ENCODE measurements around the gene BBIP1. TPM values are rescaled to one million over a fixed set of nuclear protein-coding genes. Genes with fewer than 3 reads are reported as not detected.
A peak's percentile ranks its signal among the peaks of the same experiment; 100 is the strongest.

BBIP1 gene
- total RNA-seq, 6 experiments from 2014 or later = 9.4 to 15.7 (median 11.5) TPM

- Histone ChIP-seq H3K4me3 (no peak overlapping the region), H3K27me3 (no peaks in the 10 kb centered on the region), H3K36me3 (no peaks in the 10 kb centered on the region), H3K4me1 (peaks cover 0 to 48% (median 23%) of the 10 kb centered on the region in 4 donors), H3K9me3 (no peaks in the 10 kb centered on the region), H3K27ac (peak overlapping the region in 2 of 3 donors; percentile 57 to 60)
- intact Hi-C loops (cut with DNase I) = no loop called here
- no peak for TF ChIP-seq POLR2A (IDR thresholded peaks at IDR 0.05)
- no peak for DNase-seq
- ATAC-seq = peak in 3 of 4 donors; percentile 2 to 11 (median 4)
- WGBS (ENCODE audit: insufficient coverage, low coverage, low lambda C conversion rate, missing lambda C conversion rate) = 71% methylated on average over 4 of the region's 7 CpGs
Measured at GRCh38 chr10:110860576-110861241, 58.3 kb downstream of the BBIP1 start.

DNA sequence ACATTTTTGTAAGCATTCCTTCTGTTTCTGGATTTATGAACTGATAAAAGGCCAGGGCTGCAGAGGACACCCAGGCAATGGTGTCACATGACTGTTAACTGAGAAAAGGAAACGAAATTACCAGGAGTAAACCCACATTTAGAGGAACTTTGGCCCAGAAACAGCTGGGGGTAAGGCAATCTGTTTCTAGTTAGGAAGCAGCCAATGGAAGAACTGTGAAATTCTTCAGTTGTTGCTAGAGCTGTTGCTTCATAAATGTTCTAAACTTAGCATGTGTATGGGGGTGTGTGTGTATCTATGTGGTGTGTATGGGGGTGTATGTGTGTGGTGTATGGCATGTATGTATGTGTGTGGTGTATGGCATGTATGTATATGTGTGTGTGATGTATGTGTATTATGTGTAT lies 59.0 kb downstream of the BBIP1 start:
- WGBS (ENCODE audit: insufficient coverage, low coverage, low lambda C conversion rate, missing lambda C conversion rate) = 0% methylated on average over 1 of the region's 1 CpG
- Histone ChIP-seq H3K4me3 (no peak overlapping the region), H3K36me3 (no peaks in the 10 kb centered on the region), H3K27me3 (no peaks in the 10 kb centered on the region), H3K4me1 (peaks cover 0 to 48% (median 23%) of the 10 kb centered on the region in 4 donors), H3K27ac (peak overlapping the region; percentile 34 to 60 (median 57)), H3K9me3 (no peaks in the 10 kb centered on the region)
- intact Hi-C loops (cut with DNase I) = no loop called here
- ATAC-seq (peak; percentile 17 to 37 (median 24)), DNase-seq (no peak)
- no peak for TF ChIP-seq POLR2A (IDR thresholded peaks at IDR 0.05)
- TF ChIP-seq, protein P1, sequence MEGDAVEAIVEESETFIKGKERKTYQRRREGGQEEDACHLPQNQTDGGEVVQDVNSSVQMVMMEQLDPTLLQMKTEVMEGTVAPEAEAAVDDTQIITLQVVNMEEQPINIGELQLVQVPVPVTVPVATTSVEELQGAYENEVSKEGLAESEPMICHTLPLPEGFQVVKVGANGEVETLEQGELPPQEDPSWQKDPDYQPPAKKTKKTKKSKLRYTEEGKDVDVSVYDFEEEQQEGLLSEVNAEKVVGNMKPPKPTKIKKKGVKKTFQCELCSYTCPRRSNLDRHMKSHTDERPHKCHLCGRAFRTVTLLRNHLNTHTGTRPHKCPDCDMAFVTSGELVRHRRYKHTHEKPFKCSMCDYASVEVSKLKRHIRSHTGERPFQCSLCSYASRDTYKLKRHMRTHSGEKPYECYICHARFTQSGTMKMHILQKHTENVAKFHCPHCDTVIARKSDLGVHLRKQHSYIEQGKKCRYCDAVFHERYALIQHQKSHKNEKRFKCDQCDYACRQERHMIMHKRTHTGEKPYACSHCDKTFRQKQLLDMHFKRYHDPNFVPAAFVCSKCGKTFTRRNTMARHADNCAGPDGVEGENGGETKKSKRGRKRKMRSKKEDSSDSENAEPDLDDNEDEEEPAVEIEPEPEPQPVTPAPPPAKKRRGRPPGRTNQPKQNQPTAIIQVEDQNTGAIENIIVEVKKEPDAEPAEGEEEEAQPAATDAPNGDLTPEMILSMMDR (IDR thresholded peaks at IDR 0.05) = no peak

DNA sequence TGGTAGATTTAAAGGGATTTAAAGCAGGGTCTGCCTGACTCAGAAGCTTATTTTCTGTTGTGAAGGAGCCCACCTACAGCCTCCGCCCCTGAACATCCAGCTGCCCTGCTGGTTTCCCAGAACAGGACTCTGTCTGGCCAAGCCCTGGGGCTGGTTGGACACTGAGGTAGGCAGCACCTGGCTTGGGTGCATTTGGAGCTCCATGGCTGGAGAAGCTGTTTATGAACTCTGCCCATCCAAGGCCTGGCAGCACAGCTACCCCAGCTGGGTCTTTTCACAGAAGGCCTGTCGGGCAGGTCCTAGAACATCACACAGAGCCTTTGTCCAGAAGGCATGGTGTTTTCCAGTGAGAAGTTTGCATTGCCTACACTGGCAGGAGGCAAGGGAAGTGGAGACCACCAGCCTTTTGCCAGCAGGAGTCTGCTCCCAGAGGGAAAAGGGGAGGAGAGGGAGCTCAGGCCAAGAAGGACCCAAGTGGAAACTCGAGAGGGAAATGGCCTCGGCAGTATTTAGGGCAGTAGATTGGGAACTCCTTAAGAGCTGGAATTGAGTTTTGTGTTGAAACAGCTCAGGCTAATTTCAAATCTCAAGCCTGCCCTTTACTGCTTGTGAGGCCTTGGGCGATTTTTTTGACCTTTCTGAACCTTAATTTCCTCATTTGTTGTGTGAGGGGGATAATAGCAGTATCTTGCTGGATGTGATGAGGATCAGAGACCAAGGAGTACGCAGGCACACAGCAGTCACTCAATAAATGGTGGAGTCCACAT lies 59.6 kb downstream of the BBIP1 start:
- TF ChIP-seq, protein P1 (IDR thresholded peaks at IDR 0.05) = no peak
- TF ChIP-seq POLR2A (IDR thresholded peaks at IDR 0.05) = no peak
- Histone ChIP-seq H3K27ac (peak overlapping the region; percentile 34 to 60 (median 57)), H3K9me3 (no peaks in the 10 kb centered on the region), H3K4me3 (no peak overlapping the region), H3K27me3 (no peaks in the 10 kb centered on the region), H3K36me3 (no peaks in the 10 kb centered on the region), H3K4me1 (peaks cover 0 to 43% (median 21%) of the 10 kb centered on the region in 4 donors)
- DNase-seq (no peak), ATAC-seq (peak in 1 of 4 donors; percentile 3)
- intact Hi-C loops (cut with DNase I) = no loop called here
- WGBS (ENCODE audit: insufficient coverage, low coverage, low lambda C conversion rate, missing lambda C conversion rate) = 68% methylated on average over 4 of the region's 6 CpGs

GRCh38 chr10:110858297-110858934 lies 60.6 kb downstream of the BBIP1 start:
- DNase-seq (no peak), ATAC-seq (no peak)
- peak overlapping the region in 2 of 3 donors; percentile 44 to 81 for H3K27ac ChIP-seq
- TF ChIP-seq, protein P1 (IDR thresholded peaks at IDR 0.05) = no peak
- no peak for TF ChIP-seq POLR2A (IDR thresholded peaks at IDR 0.05)
- peaks cover 0 to 41% (median 21%) of the 10 kb centered on the region in 4 donors for H3K4me1 ChIP-seq
- intact Hi-C loops (cut with DNase I) = no loop called here
- WGBS (ENCODE audit: insufficient coverage, low coverage, low lambda C conversion rate, missing lambda C conversion rate) = 24% methylated on average over 1 of the region's 1 CpG
- H3K27me3 ChIP-seq = no peaks in the 10 kb centered on the region
- H3K9me3 ChIP-seq = no peaks in the 10 kb centered on the region
- H3K36me3 ChIP-seq = no peaks in the 10 kb centered on the region
- H3K4me3 ChIP-seq = no peak overlapping the region

Measured in right lobe of liver (tissue), 6 donors.